HG02884 (cell line): ENCODE data around the gene NANOS2.

Experiments
- ATAC-seq: cut with Tn5 transposase; IDR thresholded peaks from one replicate; pipeline ENCODE4 v1.9.1; 2021; ENCODE audit warnings: mild to moderate bottlenecking, moderate library complexity; ENCODE audit not compliant: unreplicated experiment

NANOS2 gene

GRCh38 chr19:45913874-45914830, at the start of gene NANOS2:
NANOS2 (minus strand) TSS chr19:45914778; CDS start chr19:45914693, 85 bp downstream.
- ATAC-seq = no peak

DNA sequence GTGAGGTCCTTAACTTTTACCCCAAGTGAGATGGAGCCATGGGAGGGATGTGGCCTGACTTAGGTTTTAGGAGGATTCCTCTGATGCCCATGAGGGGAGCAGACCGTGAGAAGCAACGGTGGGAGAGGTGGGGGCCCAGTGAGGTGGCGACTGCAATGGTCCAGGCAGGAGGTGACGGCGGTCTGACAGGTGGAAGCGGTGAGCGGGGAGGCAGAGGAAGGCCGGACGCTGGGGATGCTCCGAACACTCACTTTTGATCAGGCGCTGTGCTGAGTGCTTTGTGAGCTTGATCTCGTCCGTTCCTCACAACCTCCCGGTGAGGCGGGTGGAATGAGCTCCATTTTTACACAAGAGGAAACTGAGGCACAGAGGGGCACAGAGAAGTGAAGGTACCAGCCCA, 47.4 kb upstream of the NANOS2 start:
- no peak for ATAC-seq

- ATAC-seq = no peak
These were observed 46.1 kb upstream of the NANOS2 start for GRCh38 chr19:45960595-45961235.

GRCh38 chr19:45959517-45960025, 45.0 kb upstream of the NANOS2 start:
- ATAC-seq = no peak

- ATAC-seq = no peak
These were observed 44.4 kb upstream of the NANOS2 start for GRCh38 chr19:45958769-45959516.

GRCh38 chr19:45958320-45958719, 43.7 kb upstream of the NANOS2 start:
- ATAC-seq = no peak

- no peak for ATAC-seq
These were observed 41.5 kb upstream of the NANOS2 start for GRCh38 chr19:45955905-45956608.

DNA sequence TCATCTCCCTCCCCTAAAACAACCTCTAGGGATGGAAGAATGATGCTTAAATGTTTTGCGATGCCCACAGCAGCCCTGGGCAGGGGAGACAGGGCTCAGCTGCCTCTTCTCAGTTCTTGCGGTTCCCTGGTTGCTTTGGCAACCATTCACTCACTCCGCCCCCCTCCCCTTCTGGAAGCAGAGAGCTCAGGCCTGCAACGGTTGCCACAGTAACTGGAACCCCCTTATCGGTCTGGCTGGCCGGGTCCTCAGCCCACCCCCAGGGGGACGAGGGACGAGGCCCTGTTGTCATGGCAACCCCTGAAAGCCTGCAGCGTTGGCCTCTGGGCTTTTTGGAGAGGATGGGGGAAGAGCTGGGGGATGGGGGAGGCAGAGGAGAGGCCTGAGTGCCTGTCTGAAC, 39.6 kb upstream of the NANOS2 start:
- ATAC-seq = no peak

- no peak for ATAC-seq
These were observed 39.1 kb upstream of the NANOS2 start for GRCh38 chr19:45953676-45954075.

GRCh38 chr19:45952686-45953505, 38.3 kb upstream of the NANOS2 start:
- no peak for ATAC-seq

DNA sequence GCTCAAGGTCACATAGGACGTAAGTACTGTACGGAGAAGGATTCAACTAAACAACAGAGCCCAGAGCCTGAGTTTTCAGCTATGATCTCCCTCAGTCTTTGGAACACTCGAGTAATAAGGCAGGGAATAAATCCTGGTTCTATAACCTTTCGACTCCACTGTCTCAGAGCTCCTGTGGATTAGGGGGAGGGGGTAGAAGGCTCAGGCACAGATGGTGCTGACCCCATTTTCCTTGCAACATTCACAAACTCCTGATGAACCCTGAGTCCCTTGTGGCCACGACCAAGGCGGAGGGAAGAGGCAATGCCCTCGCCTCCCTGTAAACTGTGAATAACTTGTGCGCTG, 37.7 kb upstream of the NANOS2 start:
- ATAC-seq = no peak

GRCh38 chr19:45947926-45948325, 33.3 kb upstream of the NANOS2 start:
- ATAC-seq = no peak

DNA sequence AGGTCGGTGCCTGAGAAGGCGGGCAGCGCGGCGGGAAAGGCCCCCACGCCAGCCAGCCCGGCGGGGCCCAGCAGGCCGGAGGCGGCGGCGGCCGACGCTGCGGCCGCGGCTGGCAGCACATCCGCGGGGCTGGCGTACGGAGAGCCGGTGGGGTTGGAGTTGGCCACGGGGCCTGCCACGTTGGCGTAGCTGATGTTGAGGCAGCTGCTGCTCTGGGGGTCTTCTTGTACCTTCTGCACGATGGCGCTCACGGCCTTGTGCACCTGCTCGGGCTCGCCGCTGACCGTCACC, 25.9 kb upstream of the NANOS2 start:
- no peak for ATAC-seq

GRCh38 chr19:45939792-45940514, 25.4 kb upstream of the NANOS2 start:
- ATAC-seq = no peak

GRCh38 chr19:45938733-45939319, 24.2 kb upstream of the NANOS2 start:
- no peak for ATAC-seq

DNA sequence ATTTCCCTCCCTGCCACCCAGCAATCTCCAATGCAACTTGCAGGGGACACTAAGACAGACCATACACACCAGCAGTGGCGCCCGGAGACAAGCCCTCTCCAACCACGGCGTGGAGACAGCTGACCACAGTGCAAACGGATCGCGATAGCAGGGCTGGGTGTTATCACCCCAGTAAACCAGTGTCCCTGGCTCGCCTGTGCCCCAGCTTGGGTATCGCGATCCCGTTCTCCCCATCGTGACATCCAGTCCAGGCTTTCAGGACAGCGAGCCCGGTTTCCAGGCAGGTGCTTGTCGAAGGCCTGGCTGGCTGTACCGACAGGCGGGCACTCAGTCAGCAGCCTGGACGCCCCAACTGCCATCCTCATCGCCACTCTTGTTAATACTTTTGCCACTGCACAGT, 20.7 kb upstream of the NANOS2 start:
- ATAC-seq = no peak

DNA sequence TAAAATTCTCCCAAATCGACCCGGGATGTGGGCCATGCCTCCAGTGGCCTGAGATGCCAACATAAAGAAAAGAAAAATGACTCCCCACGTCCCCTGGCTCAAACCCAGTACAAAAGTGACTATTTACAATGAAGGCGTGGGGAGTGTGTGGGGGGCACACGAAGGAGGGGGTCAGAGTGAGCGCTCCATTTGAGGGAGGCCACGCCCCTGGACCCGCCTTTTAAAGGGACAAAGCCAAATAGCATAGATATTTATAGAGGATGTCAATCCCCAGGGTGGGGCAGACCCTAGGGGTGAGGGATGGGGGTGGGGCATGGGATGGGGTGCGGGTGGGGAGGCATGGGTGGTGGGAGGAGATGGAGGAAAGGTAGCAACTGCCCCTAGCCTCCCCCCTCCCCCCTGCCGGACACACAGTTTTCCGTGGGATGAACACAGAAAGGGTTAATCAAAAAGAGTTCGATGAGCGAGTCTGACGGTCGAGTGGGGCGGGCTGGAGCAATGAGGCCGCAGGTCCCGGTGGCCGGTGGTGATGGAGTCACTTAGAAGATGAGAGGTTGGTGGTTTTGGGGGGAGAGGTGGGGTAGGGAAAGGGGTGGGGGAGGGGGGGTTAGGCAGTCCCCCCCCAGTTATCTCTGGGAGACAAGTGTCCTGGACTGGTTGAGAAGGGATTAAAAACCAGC, 20.1 kb upstream of the NANOS2 start:
- no peak for ATAC-seq

DNA sequence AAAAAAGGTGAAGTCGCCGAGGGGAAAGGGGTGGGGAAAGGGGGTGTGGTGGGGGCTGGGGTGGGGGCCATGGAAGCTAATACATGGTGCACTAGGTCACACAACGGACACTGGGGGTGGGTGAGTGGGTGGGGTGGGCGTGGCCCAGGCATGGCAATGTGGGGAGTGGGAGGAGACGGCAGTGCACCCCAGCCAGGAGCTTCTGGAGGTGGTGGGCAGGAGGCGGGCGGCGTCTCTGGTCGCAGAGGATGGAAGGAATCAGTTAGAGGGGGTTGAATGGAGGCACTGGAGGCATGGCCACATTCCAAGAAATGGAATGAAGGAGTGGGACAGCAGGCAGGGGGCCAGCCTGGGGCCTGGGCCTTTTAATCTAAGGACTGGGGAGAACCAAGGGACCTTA, 19.2 kb upstream of the NANOS2 start:
- ATAC-seq = no peak

DNA sequence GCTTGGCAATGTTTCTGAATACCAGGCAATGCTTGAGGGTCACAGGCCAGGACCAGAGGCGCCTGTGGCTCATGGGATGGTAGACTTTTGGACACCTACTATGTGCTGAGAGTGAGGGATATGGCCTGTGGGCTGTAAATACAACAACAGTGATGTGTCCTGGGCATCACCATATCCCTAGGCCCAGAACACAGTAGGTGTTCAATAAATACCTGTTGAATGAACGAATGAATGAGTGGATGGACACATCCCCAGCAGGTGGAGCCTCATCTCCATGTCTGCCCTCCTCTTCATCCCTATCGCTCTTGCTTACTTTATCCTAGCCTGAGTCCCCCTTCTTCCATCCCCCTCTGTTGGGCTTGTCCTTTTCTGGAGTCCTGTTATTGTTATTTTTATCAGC, 16.5 kb upstream of the NANOS2 start:
- no peak for ATAC-seq
